Sigmoid colon (tissue), 7 donors: Measurements from ENCODE around the gene SLITRK3. TPM values are rescaled to one million over a fixed set of nuclear protein-coding genes. Genes with fewer than 3 reads are reported as not detected.
"Not testable (repeated sequence)": the region's sequence is repeated elsewhere in the genome, so short reads cannot be mapped to it uniquely, and the experiment has no call there.

Experiments used
- DNase-seq: peaks from one replicate; pipeline ENCODE4 v3.0.0-alpha.2; 2019
- H3K27ac ChIP-seq, 4 donors: fragments of 200-600 bp; sonication (generic); one replicate each; pipeline ENCODE4 v1.5.1; 2016 to 2019; ENCODE audit warnings: mild to moderate bottlenecking in 1 of 4
- H3K27me3 ChIP-seq, 3 donors: fragments of 200-600 bp; sonication (generic); one replicate each; pipeline ENCODE4 v1.5.1; 2019; ENCODE audit warnings: mild to moderate bottlenecking in 1 of 3
- H3K36me3 ChIP-seq, 4 donors: fragments of 200-600 bp; sonication (generic); one replicate each; pipeline ENCODE4 v1.5.1; 2016 to 2019
- H3K4me1 ChIP-seq, 4 donors: fragments of 200-600 bp; sonication (generic); one replicate each; pipeline ENCODE4 v1.5.1; 2017 to 2019
- H3K4me3 ChIP-seq, 4 donors: fragments of 200-600 bp; sonication (generic); one replicate each; pipeline ENCODE4 v1.5.1; 2017 to 2019; ENCODE audit warnings: mild to moderate bottlenecking in 2 of 4, moderate library complexity in 1 of 4
- H3K9me3 ChIP-seq, 4 donors: fragments of 200-600 bp in 3 of 4; sonication (generic) in 3 of 4; one replicate each; pipeline versions ENCODE4 v1.5.1 to v1.6.1; 2013 to 2019
- CTCF ChIP-seq, 4 experiments: fragments of 450-650 bp in 3 of 4; fragments of 200-600 bp in 1 of 4; IDR thresholded peaks; one replicate each; pipeline ENCODE4 v1.5.1; 2016 to 2019; ENCODE audit warnings: antibody characterized with exemption in 4 of 4, mild to moderate bottlenecking in 3 of 4, moderate library complexity in 2 of 4
- EP300 ChIP-seq, 4 donors: sonication (generic); formaldehyde crosslinking; IDR thresholded peaks; one replicate each; pipeline ENCODE4 v1.6.1; 2017; ENCODE audit warnings: antibody characterized with exemption in 4 of 4
- POLR2A ChIP-seq, 2 donors: fragments of 450-650 bp; IDR thresholded peaks; one replicate each; pipeline ENCODE4 v1.6.1; 2016; ENCODE audit warnings: antibody characterized with exemption in 2 of 2, mild to moderate bottlenecking in 2 of 2, moderate library complexity in 2 of 2
- POLR2AphosphoS5 ChIP-seq, 4 donors: sonication (generic); formaldehyde crosslinking; IDR thresholded peaks; one replicate each; pipeline ENCODE4 v1.6.1; 2017; ENCODE audit warnings: antibody characterized with exemption in 4 of 4
- WGBS, 2 donors: extraction: QIAGEN DNeasy Blood & Tissue Kit; methylation state at CpG; one replicate each; pipeline ENCODE4 v1.1.7; 2013; 5-methylcytosine and 5-hydroxymethylcytosine counted together
- intact Hi-C: fragments of 100-400 bp; cut with DNase I; formaldehyde crosslinking; loops from one replicate; pipeline ENCODE4 v1.15.1; 2023
- polyA plus RNA-seq, 3 donors: library from polyadenylated mRNA; stranded (reverse); fragments of 200-250 nt; gene quantifications; one replicate each; pipeline ENCODE4 v1.2.3, GENCODE V29; 2013
- total RNA-seq, 4 donors: library from RNA; depleted of rRNA; stranded (reverse); fragments of >200 nt; gene quantifications; one replicate each; pipeline ENCODE4 v1.1.0, GENCODE V29; 2016
- donor health status: healthy with polysubstance abuse.
- donor health status: Bipolar disorder and iron deficiency.
- donor health status: healthy.

SLITRK3 gene
- total and polyA plus RNA-seq, 7 donors, result 0.66 to 12.5 (median 5.6) TPM; not detected in 2

GRCh38 chr3:165148876-165149441 is 47.2 kb downstream of the SLITRK3 start:
- WGBS, 2 donors, result 20 to 67% methylated on average over 4 of the region's 4 CpGs
- H3K9me3 ChIP-seq, result no peaks in the 10 kb centered on the region
- H3K4me1 ChIP-seq, result no peaks in the 10 kb centered on the region
- intact Hi-C loops, result no loop called here
- H3K4me3 ChIP-seq, result no peak overlapping the region
- H3K27ac ChIP-seq, result no peak overlapping the region
- TF ChIP-seq POLR2AphosphoS5 (IDR thresholded peaks at IDR 0.05) (no peak), CTCF (IDR thresholded peaks at IDR 0.05) (no peak), EP300 (IDR thresholded peaks at IDR 0.05) (no peak), POLR2A (IDR thresholded peaks at IDR 0.05) (no peak)
- DNase-seq, result no peak
- no peaks in the 10 kb centered on the region for H3K27me3 ChIP-seq
- no peaks in the 10 kb centered on the region for H3K36me3 ChIP-seq

- intact Hi-C loops, result no loop called here
- no peaks in the 10 kb centered on the region for H3K36me3 ChIP-seq
- no peak overlapping the region for H3K4me3 ChIP-seq
- DNase-seq, result no peak
- no peaks in the 10 kb centered on the region for H3K4me1 ChIP-seq
- H3K9me3 ChIP-seq, result no peaks in the 10 kb centered on the region
- H3K27me3 ChIP-seq, result no peaks in the 10 kb centered on the region
- H3K27ac ChIP-seq, result no peak overlapping the region
- TF ChIP-seq CTCF (IDR thresholded peaks at IDR 0.05) (no peak), EP300 (IDR thresholded peaks at IDR 0.05) (no peak), POLR2AphosphoS5 (IDR thresholded peaks at IDR 0.05) (no peak), POLR2A (IDR thresholded peaks at IDR 0.05) (no peak)
- WGBS, 2 donors, result 12 to 46% methylated on average over 1 of the region's 1 CpG
Measured at GRCh38 chr3:165144271-165144670, 51.9 kb downstream of the SLITRK3 start.

GRCh38 chr3:165139918-165140317 is 56.3 kb downstream of the SLITRK3 start:
- DNase-seq, intact Hi-C loops, H3K27me3 ChIP-seq, H3K4me3 ChIP-seq, H3K4me1 ChIP-seq, H3K36me3 ChIP-seq, H3K27ac ChIP-seq, H3K9me3 ChIP-seq: not testable (repeated sequence)
- WGBS, 2 donors, result 56 to 73% methylated on average over 7 of the region's 7 CpGs

Other genes with a start within 250 kb of the SLITRK3 start
- under 1 TPM in 1 of 4 donors, not detected in 3; under 0.01 TPM for gene SI, start 117.9 kb downstream of the SLITRK3 start, total RNA-seq
- 1 to 10 TPM; 3.0 to 8.8 (median 3.9) TPM for gene SI, start 117.9 kb downstream of the SLITRK3 start, polyA plus RNA-seq